IMR-90 (cell line): ENCODE data around the gene SLC23A1. TPM values are rescaled to one million over a fixed set of nuclear protein-coding genes. Genes with fewer than 3 reads are reported as not detected.

Source experiments
- ATAC-seq: fragments of 200-7000 bp; cut with Tn5 transposase; 2 replicates; pipeline ENCODE4 v1.9.1; 2020; ENCODE audit warnings: low read depth, mild to moderate bottlenecking, moderate library complexity
- BruUV-seq: library from RNA; stranded (reverse); fragments of 400-500 nt; replicated peaks from 2 replicates; lab custom pipeline; 2021; lab: Mats Ljungman, UMichigan
- CTCF ChIA-PET: fragments of 300-600 bp; formaldehyde crosslinking; extraction: SDS; loops from one replicate; lab custom pipeline; 2021; ENCODE audit warnings: antibody characterized with exemption; lab: Yijun Ruan, JAX
- POLR2A ChIA-PET: fragments of 300-600 bp; sonication (Branson Sonifier 250); formaldehyde crosslinking; loops from one replicate; lab custom pipeline; 2022; ENCODE audit warnings: antibody characterized with exemption; ENCODE audit not compliant: unreplicated experiment; lab: Charles Lee
- DNase-seq: peaks from one replicate; pipeline ENCODE4 v3.0.0; 2013
- H2AFZ ChIP-seq: replicated peaks from 2 replicates; pipeline ENCODE3; 2013; ENCODE audit warnings: low read length, mild to moderate bottlenecking; ENCODE audit not compliant: poor library complexity
- H2AK5ac ChIP-seq: 2 replicates; pipeline ENCODE4 v1.6.1; 2013; ENCODE audit warnings: low read depth, low read length, inconsistent platforms
- H2AK9ac ChIP-seq: replicated peaks from 2 replicates; pipeline ENCODE3; 2013; ENCODE audit warnings: mild to moderate bottlenecking, low read depth, low read length, moderate library complexity; ENCODE audit not compliant: poor library complexity
- H2BK120ac ChIP-seq: 2 replicates; pipeline ENCODE4 v1.6.1; 2013; ENCODE audit warnings: low read depth, low read length, inconsistent platforms
- H2BK15ac ChIP-seq: 3 replicates; pipeline ENCODE4 v1.6.1; 2013; ENCODE audit warnings: low read depth, low read length, inconsistent platforms
- H2BK20ac ChIP-seq: 2 replicates; pipeline ENCODE4 v1.6.1; 2013; ENCODE audit warnings: low read depth, mild to moderate bottlenecking, inconsistent platforms, low read length, moderate library complexity
- H2BK5ac ChIP-seq: 2 replicates; pipeline ENCODE4 v1.6.1; 2013; ENCODE audit warnings: mild to moderate bottlenecking, low read depth, low read length, inconsistent platforms; ENCODE audit not compliant: poor library complexity, severe bottlenecking
- H3K14ac ChIP-seq: replicated peaks from 2 replicates; pipeline ENCODE4 v1.6.1; 2013; ENCODE audit warnings: low read depth, low read length, inconsistent platforms
- H3K18ac ChIP-seq: 2 replicates; pipeline ENCODE4 v1.6.1; 2013; ENCODE audit warnings: low read depth, low read length, control low read depth
- H3K23ac ChIP-seq: 2 replicates; pipeline ENCODE4 v1.6.1; 2013; ENCODE audit warnings: low read depth, low read length, inconsistent platforms
- H3K27ac ChIP-seq: 2 replicates; pipeline ENCODE4 v1.5.1; 2013; ENCODE audit warnings: mild to moderate bottlenecking, control low read depth, low read length; ENCODE audit not compliant: insufficient read depth
- H3K27me3 ChIP-seq: 2 replicates; pipeline ENCODE4 v1.6.1; 2013; ENCODE audit warnings: low read length; ENCODE audit not compliant: control insufficient read depth, insufficient read depth
- H3K36me3 ChIP-seq: 2 replicates; pipeline ENCODE4 v1.6.1; 2013; ENCODE audit warnings: low read length, mixed read lengths; ENCODE audit not compliant: control insufficient read depth, insufficient read depth
- H3K4ac ChIP-seq: 2 replicates; pipeline ENCODE4 v1.6.1; 2013; ENCODE audit warnings: low read depth, low read length, inconsistent platforms
- H3K4me1 ChIP-seq: 2 replicates; pipeline ENCODE4 v1.6.1; 2013; ENCODE audit warnings: low read length, mixed read lengths; ENCODE audit not compliant: control insufficient read depth, insufficient read depth
- H3K4me2 ChIP-seq: 2 replicates; pipeline ENCODE4 v1.6.1; 2013; ENCODE audit warnings: low read depth, mild to moderate bottlenecking, control low read depth, low read length, moderate library complexity
- H3K4me3 ChIP-seq: 2 replicates; pipeline ENCODE4 v1.5.1; 2013; ENCODE audit warnings: low read depth, mild to moderate bottlenecking, control low read depth, low read length, moderate library complexity; ENCODE audit not compliant: insufficient read depth
- H3K56ac ChIP-seq: 2 replicates; pipeline ENCODE4 v1.6.1; 2013; ENCODE audit warnings: low read length, inconsistent platforms; ENCODE audit not compliant: insufficient read depth; ENCODE audit errors: extremely low read depth
- H3K79me1 ChIP-seq, 2 experiments: 2 replicates each; pipeline ENCODE4 v1.6.1; 2013; ENCODE audit warnings: low read length in 2 of 2, inconsistent platforms in 1 of 2, low read depth in 1 of 2
- H3K9ac ChIP-seq: 2 replicates; pipeline ENCODE4 v1.6.1; 2013; ENCODE audit warnings: low read depth, low read length, control low read depth
- H3K9me1 ChIP-seq: 2 replicates; pipeline ENCODE4 v1.6.1; 2013; ENCODE audit warnings: low read length, inconsistent platforms; ENCODE audit not compliant: insufficient read depth
- H3K9me3 ChIP-seq: 2 replicates; pipeline ENCODE4 v1.6.1; 2013; ENCODE audit warnings: low read length; ENCODE audit not compliant: control insufficient read depth, insufficient read depth
- H4K20me1 ChIP-seq: 2 replicates; pipeline ENCODE4 v1.6.1; 2013; ENCODE audit warnings: low read length, inconsistent platforms; ENCODE audit not compliant: insufficient read depth
- H4K5ac ChIP-seq: 2 replicates; pipeline ENCODE4 v1.6.1; 2013; ENCODE audit warnings: mild to moderate bottlenecking, low read depth, low read length, control low read depth
- H4K8ac ChIP-seq, 2 experiments: 2 replicates each; pipeline ENCODE4 v1.6.1; 2013; ENCODE audit warnings: low read depth in 2 of 2, low read length in 2 of 2, control low read depth in 1 of 2, inconsistent platforms in 1 of 2
- H4K91ac ChIP-seq: 2 replicates; pipeline ENCODE4 v1.6.1; 2013; ENCODE audit warnings: low read depth, low read length, inconsistent platforms; ENCODE audit not compliant: insufficient read depth
- BHLHE40 ChIP-seq: fragments of 150-350 bp; IDR thresholded peaks from 2 replicates; pipeline ENCODE4 v1.6.1; 2016; ENCODE audit warnings: mild to moderate bottlenecking, low read depth, low read length
- CEBPB ChIP-seq: IDR thresholded peaks from 2 replicates; pipeline ENCODE4 v1.6.1; 2012; ENCODE audit warnings: low read depth, low read length, improper control_type of control experiment
- CHD1 ChIP-seq: IDR thresholded peaks from 2 replicates; pipeline ENCODE4 v1.6.1; 2012; ENCODE audit warnings: low read depth, low read length, improper control_type of control experiment
- FOS ChIP-seq: fragments of 150-350 bp; IDR thresholded peaks from 2 replicates; pipeline ENCODE4 v1.6.1; 2016; ENCODE audit warnings: low read depth, low read length
- MAFK ChIP-seq: IDR thresholded peaks from 2 replicates; pipeline ENCODE4 v1.6.1; 2012; ENCODE audit warnings: low read depth, low read length, improper control_type of control experiment
- MAZ ChIP-seq: IDR thresholded peaks from 2 replicates; pipeline ENCODE4 v1.6.1; 2012; ENCODE audit warnings: low read depth, mild to moderate bottlenecking, low read length, improper control_type of control experiment, moderate library complexity, borderline replicate concordance
- MXI1 ChIP-seq: IDR thresholded peaks from 2 replicates; pipeline ENCODE4 v1.6.1; 2012; ENCODE audit warnings: low read depth, mild to moderate bottlenecking, low read length, moderate library complexity, borderline replicate concordance
- NFE2L2 ChIP-seq: fragments of 150-350 bp; IDR thresholded peaks from 2 replicates; pipeline ENCODE4 v1.6.1; 2016; ENCODE audit warnings: low read depth, mild to moderate bottlenecking, low read length
- POLR2A ChIP-seq: IDR thresholded peaks from 2 replicates; pipeline ENCODE4 v1.6.1; 2012; ENCODE audit warnings: mild to moderate bottlenecking, low read depth, low read length
- RAD21 ChIP-seq: IDR thresholded peaks from 2 replicates; pipeline ENCODE4 v1.6.1; 2012; ENCODE audit warnings: low read length, improper control_type of control experiment
- RCOR1 ChIP-seq: IDR thresholded peaks from 2 replicates; pipeline ENCODE4 v1.6.1; 2012; ENCODE audit warnings: mild to moderate bottlenecking, low read length, improper control_type of control experiment; ENCODE audit not compliant: insufficient replicate concordance
- RFX5 ChIP-seq: IDR thresholded peaks from 2 replicates; pipeline ENCODE4 v1.8.0; 2012; ENCODE audit warnings: low read depth, mild to moderate bottlenecking, low read length, moderate library complexity
- SMC3 ChIP-seq: fragments of 150-350 bp; IDR thresholded peaks from 2 replicates; pipeline ENCODE4 v1.6.1; 2016; ENCODE audit warnings: low read depth, mild to moderate bottlenecking, antibody characterized with exemption, low read length, moderate library complexity
- WGBS, 2 experiments: methylation state at CpG; one replicate each; pipeline versions ENCODE4 v1.1.5 to v1.1.7; 2013; ENCODE audit warnings: missing lambda C conversion rate in 2 of 2; ENCODE audit not compliant: insufficient read length in 1 of 2; ENCODE audit errors: extremely low coverage in 2 of 2; 5-methylcytosine and 5-hydroxymethylcytosine counted together
- dilution Hi-C: fragments of 300-500 bp; cut with HindIII; formaldehyde crosslinking; loops from one replicate; pipeline ENCODE4 v1.14.3; 2018; ENCODE audit warnings: low sequenced_read_pairs; ENCODE audit not compliant: unreplicated experiment
- in situ Hi-C: fragments of 300-500 bp; cut with MboI; formaldehyde crosslinking; loops from 3 replicates; pipeline ENCODE4 v1.14.3; 2019; ENCODE audit warnings: low sequenced_read_pairs, inconsistent platforms, mixed read lengths
- intact Hi-C: fragments of 100-400 bp; cut with micrococcal nuclease; formaldehyde crosslinking; loops from 2 replicates; pipeline ENCODE4 v1.10.0; 2022
- polyA plus RNA-seq, 3 experiments: library from polyadenylated mRNA; depleted of rRNA; stranded (reverse); fragments of >200 nt; gene quantifications; 2 replicates each; pipeline ENCODE4 v1.2.3, GENCODE V29; 2012; ENCODE audit warnings: low replicate concordance in 1 of 3
- total RNA-seq: library from RNA; depleted of rRNA; stranded (reverse); fragments of >200 nt; gene quantifications from 2 replicates; pipeline ENCODE4 v1.2.3, GENCODE V29; 2012
- TF ChIP-seq, protein P1 (sequence below): fragments of 150-350 bp; IDR thresholded peaks from 2 replicates; pipeline ENCODE4 v1.6.1; 2017; ENCODE audit warnings: mild to moderate bottlenecking, antibody characterized with exemption, low read length, low read depth
- TF ChIP-seq, protein P2 (sequence below): conservative IDR thresholded peaks from 2 replicates; pipeline ENCODE4 v1.5.1; 2012; ENCODE audit warnings: mild to moderate bottlenecking, low read depth, low read length, improper control_type of control experiment
- TF ChIP-seq, protein P3 (sequence below): fragments of 150-350 bp; IDR thresholded peaks from 2 replicates; pipeline ENCODE4 v1.6.1; 2016; ENCODE audit warnings: low read depth, mild to moderate bottlenecking, low read length, moderate library complexity, borderline replicate concordance

The SLC23A1 gene
- total and polyA plus RNA-seq, 2 of the 4 experiments (the other 2 are of a cell fraction): not detected

DNA sequence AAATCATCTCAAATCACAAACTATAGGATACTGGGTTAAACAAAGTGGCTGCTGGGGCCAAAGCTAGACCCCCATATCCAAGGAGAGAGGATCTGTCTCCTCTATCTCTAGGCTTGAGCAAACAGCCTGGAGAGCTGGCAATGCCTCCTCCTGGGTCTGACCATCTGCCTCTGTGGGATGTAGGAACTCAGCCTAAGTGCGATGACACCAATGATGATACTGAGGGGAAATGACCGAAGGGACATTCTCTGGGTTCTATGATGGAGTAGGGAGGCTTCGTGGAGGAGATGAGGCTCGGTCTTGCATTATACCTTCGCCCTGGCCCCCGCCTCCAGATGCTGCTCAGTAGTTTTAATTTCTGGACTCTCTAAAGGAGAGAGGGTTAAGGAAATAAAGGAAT lies 30.1 kb upstream of the SLC23A1 start:
- no peak overlapping the region for H3K4me3 ChIP-seq
- H3K27ac ChIP-seq: no peak overlapping the region
- no peak overlapping the region for H4K8ac ChIP-seq
- ATAC-seq (no peak), DNase-seq (no peak)
- no peak for TF ChIP-seq RFX5
- no peak for TF ChIP-seq RAD21
- TF ChIP-seq POLR2A: no peak
- TF ChIP-seq FOS: no peak
- no peak for TF ChIP-seq CEBPB
- TF ChIP-seq RCOR1: no peak
- TF ChIP-seq, protein P1, sequence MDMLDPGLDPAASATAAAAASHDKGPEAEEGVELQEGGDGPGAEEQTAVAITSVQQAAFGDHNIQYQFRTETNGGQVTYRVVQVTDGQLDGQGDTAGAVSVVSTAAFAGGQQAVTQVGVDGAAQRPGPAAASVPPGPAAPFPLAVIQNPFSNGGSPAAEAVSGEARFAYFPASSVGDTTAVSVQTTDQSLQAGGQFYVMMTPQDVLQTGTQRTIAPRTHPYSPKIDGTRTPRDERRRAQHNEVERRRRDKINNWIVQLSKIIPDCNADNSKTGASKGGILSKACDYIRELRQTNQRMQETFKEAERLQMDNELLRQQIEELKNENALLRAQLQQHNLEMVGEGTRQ: no peak
- no peak for TF ChIP-seq SMC3
- TF ChIP-seq CHD1: no peak
- TF ChIP-seq MXI1: no peak
- TF ChIP-seq, protein P2, sequence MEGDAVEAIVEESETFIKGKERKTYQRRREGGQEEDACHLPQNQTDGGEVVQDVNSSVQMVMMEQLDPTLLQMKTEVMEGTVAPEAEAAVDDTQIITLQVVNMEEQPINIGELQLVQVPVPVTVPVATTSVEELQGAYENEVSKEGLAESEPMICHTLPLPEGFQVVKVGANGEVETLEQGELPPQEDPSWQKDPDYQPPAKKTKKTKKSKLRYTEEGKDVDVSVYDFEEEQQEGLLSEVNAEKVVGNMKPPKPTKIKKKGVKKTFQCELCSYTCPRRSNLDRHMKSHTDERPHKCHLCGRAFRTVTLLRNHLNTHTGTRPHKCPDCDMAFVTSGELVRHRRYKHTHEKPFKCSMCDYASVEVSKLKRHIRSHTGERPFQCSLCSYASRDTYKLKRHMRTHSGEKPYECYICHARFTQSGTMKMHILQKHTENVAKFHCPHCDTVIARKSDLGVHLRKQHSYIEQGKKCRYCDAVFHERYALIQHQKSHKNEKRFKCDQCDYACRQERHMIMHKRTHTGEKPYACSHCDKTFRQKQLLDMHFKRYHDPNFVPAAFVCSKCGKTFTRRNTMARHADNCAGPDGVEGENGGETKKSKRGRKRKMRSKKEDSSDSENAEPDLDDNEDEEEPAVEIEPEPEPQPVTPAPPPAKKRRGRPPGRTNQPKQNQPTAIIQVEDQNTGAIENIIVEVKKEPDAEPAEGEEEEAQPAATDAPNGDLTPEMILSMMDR: no peak
- TF ChIP-seq NFE2L2: no peak
- TF ChIP-seq MAFK: no peak
- TF ChIP-seq, protein P3, sequence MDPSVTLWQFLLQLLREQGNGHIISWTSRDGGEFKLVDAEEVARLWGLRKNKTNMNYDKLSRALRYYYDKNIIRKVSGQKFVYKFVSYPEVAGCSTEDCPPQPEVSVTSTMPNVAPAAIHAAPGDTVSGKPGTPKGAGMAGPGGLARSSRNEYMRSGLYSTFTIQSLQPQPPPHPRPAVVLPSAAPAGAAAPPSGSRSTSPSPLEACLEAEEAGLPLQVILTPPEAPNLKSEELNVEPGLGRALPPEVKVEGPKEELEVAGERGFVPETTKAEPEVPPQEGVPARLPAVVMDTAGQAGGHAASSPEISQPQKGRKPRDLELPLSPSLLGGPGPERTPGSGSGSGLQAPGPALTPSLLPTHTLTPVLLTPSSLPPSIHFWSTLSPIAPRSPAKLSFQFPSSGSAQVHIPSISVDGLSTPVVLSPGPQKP: no peak
- TF ChIP-seq MAZ: no peak
- no peak for TF ChIP-seq BHLHE40
- no peak overlapping the region for H2AFZ ChIP-seq
- H4K91ac ChIP-seq: no peak overlapping the region
- no peak overlapping the region for H2BK20ac ChIP-seq
- no peak overlapping the region for H3K23ac ChIP-seq
- H2AK9ac ChIP-seq: no peak overlapping the region
- H2BK120ac ChIP-seq: no peak overlapping the region
- H4K20me1 ChIP-seq: no peaks in the 10 kb centered on the region
- H2BK5ac ChIP-seq: no peak overlapping the region
- H3K79me1 ChIP-seq: no peaks in the 10 kb centered on the region
- H3K4ac ChIP-seq: no peak overlapping the region
- no peak overlapping the region for H3K18ac ChIP-seq
- ChIA-PET CTCF (interaction anchor here (0.8 kb wide), 1 partner anchor 9 kb away, joined by 3 read pairs; the partner anchor contains the start of gene SPATA24), POLR2A (no interaction called here)
- BruUV-seq: no TSS peak
- no peak overlapping the region for H3K9ac ChIP-seq
- no peaks in the 10 kb centered on the region for H3K9me1 ChIP-seq
- H2BK15ac ChIP-seq: no peak overlapping the region
- H3K4me2 ChIP-seq: no peak overlapping the region
- in situ Hi-C loops (no loop called here), intact Hi-C loops (no loop called here), dilution Hi-C loops (loop anchor here (25.0 kb wide), 1 partner anchor 99 kb away; no protein-coding TSS in a partner anchor)
- H3K14ac ChIP-seq: no peak overlapping the region
- H3K4me1 ChIP-seq: peaks cover 4% of the 10 kb centered on the region; the same call in 1 of the 2 replicates
- peaks cover 9% of the 10 kb centered on the region; the same call in 1 of the 2 replicates for H3K36me3 ChIP-seq
- H2AK5ac ChIP-seq: no peak overlapping the region
- no CpG with 5 or more reads among the region's 6 CpGs for WGBS, 2 experiments
- H3K9me3 ChIP-seq: no peaks in the 10 kb centered on the region
- H3K56ac ChIP-seq: no peak overlapping the region
- no peak overlapping the region for H4K5ac ChIP-seq
- no peaks in the 10 kb centered on the region for H3K27me3 ChIP-seq
